OCI-LY1 (cell line): ENCODE data around the gene SYAP1.
"Not testable (repeated sequence)": the region's sequence is repeated elsewhere in the genome, so short reads cannot be mapped to it uniquely, and the experiment has no call there.

Experiments
- H2AFZ ChIP-seq: fragments of 200-600 bp; sonication (generic), shearing (Covaris generic); 2 replicates; pipeline ENCODE4 v1.6.0; 2014; ENCODE audit warnings: antibody characterized with exemption, mild to moderate bottlenecking, low read length
- H3F3A ChIP-seq: fragments of 200-600 bp; sonication (generic), shearing (Covaris generic); 2 replicates; pipeline ENCODE4 v1.6.0; 2014; ENCODE audit warnings: mild to moderate bottlenecking, antibody characterized with exemption, low read length, moderate library complexity; ENCODE audit not compliant: insufficient read depth
- H3K27ac ChIP-seq: fragments of 200-600 bp; sonication (generic); 2 replicates; pipeline ENCODE4 v1.5.1; 2014; ENCODE audit warnings: low read length, mixed run types, mild to moderate bottlenecking, low read depth; ENCODE audit not compliant: poor library complexity, severe bottlenecking
- H3K27me3 ChIP-seq: fragments of 200-600 bp; sonication (generic); 2 replicates; pipeline ENCODE4 v1.6.0; 2014; ENCODE audit warnings: antibody characterized with exemption, mild to moderate bottlenecking, low read length, moderate library complexity; ENCODE audit not compliant: insufficient read depth
- H3K36me3 ChIP-seq: fragments of 200-600 bp; sonication (generic); 2 replicates; pipeline ENCODE4 v1.6.1; 2014; ENCODE audit warnings: mild to moderate bottlenecking, antibody characterized with exemption, low read length, moderate library complexity, mixed read lengths; ENCODE audit not compliant: insufficient read depth
- H3K4me1 ChIP-seq: fragments of 200-600 bp; sonication (generic); 2 replicates; pipeline ENCODE4 v1.5.1; 2014; ENCODE audit warnings: mild to moderate bottlenecking, low read length, moderate library complexity; ENCODE audit not compliant: insufficient read depth, severe bottlenecking
- H3K4me2 ChIP-seq: fragments of 200-600 bp; sonication (generic), shearing (Covaris generic); 2 replicates; pipeline ENCODE4 v1.6.1; 2014; ENCODE audit warnings: low read length
- H3K4me3 ChIP-seq: fragments of 200-600 bp; sonication (generic); 2 replicates; pipeline ENCODE4 v1.5.1; 2014; ENCODE audit warnings: low read length, low read depth, mild to moderate bottlenecking, mixed read lengths; ENCODE audit not compliant: poor library complexity, severe bottlenecking
- H3K79me2 ChIP-seq: fragments of 200-600 bp; shearing (Covaris generic); 2 replicates; pipeline ENCODE4 v1.6.1; 2016; ENCODE audit warnings: mixed run types, low read length, mixed read lengths; ENCODE audit not compliant: insufficient read depth
- H3K9ac ChIP-seq: fragments of 200-600 bp; sonication (generic), shearing (Covaris generic); 2 replicates; pipeline ENCODE4 v1.6.1; 2014; ENCODE audit warnings: mild to moderate bottlenecking, low read length, mixed read lengths
- H3K9me2 ChIP-seq: fragments of 200-600 bp; sonication (generic), shearing (Covaris generic); 2 replicates; pipeline ENCODE4 v1.6.1; 2014; ENCODE audit warnings: low read depth, mild to moderate bottlenecking, low read length, mixed read lengths
- H3K9me3 ChIP-seq: fragments of 200-600 bp; shearing (Covaris generic); 2 replicates; pipeline ENCODE4 v1.6.1; 2014; ENCODE audit warnings: low read length, mixed read lengths
- H4K20me1 ChIP-seq: fragments of 200-600 bp; sonication (generic), shearing (Covaris generic); 2 replicates; pipeline ENCODE4 v1.6.0; 2016; ENCODE audit warnings: mild to moderate bottlenecking, low read length; ENCODE audit not compliant: insufficient read depth
- CTCF ChIP-seq: fragments of 200-600 bp; sonication (generic), shearing (Covaris generic); IDR thresholded peaks from 2 replicates; pipeline ENCODE4 v1.5.1; 2017; ENCODE audit warnings: mild to moderate bottlenecking, antibody characterized with exemption, low read length, moderate library complexity, mixed read lengths
- EZH2 ChIP-seq: fragments of 200-600 bp; sonication (generic), shearing (Covaris generic); IDR thresholded peaks from 2 replicates; pipeline ENCODE4 v1.8.0; 2017; ENCODE audit warnings: borderline replicate concordance, mixed run types, mild to moderate bottlenecking, antibody characterized with exemption, low read length, moderate library complexity, mixed read lengths

SYAP1 gene

GRCh38 chrX:16754019-16754418 lies 34.6 kb downstream of the SYAP1 start:
- H3K27me3 ChIP-seq, result no peaks in the 10 kb centered on the region
- no peaks in the 10 kb centered on the region for H3K9me3 ChIP-seq
- no peaks in the 10 kb centered on the region for H3K9me2 ChIP-seq
- no peak overlapping the region for H3K9ac ChIP-seq
- peaks cover 48% of the 10 kb centered on the region for H3K36me3 ChIP-seq
- H2AFZ ChIP-seq, result no peak overlapping the region
- no peaks in the 10 kb centered on the region for H3K4me1 ChIP-seq
- H3K4me3 ChIP-seq, result no peak overlapping the region
- H3K79me2 ChIP-seq, result no peaks in the 10 kb centered on the region
- no peak overlapping the region for H3K4me2 ChIP-seq
- H4K20me1 ChIP-seq, result no peaks in the 10 kb centered on the region
- no peak for TF ChIP-seq CTCF
- TF ChIP-seq EZH2, result no peak
- no peak overlapping the region for H3K27ac ChIP-seq
- no peaks in the 10 kb centered on the region for H3F3A ChIP-seq

- H3K27ac ChIP-seq, result no peak overlapping the region
- no peaks in the 10 kb centered on the region for H3F3A ChIP-seq
- H3K9me3 ChIP-seq, result no peaks in the 10 kb centered on the region
- no peaks in the 10 kb centered on the region for H3K9me2 ChIP-seq
- no peak overlapping the region for H3K4me2 ChIP-seq
- no peak for TF ChIP-seq EZH2
- peaks cover 42% of the 10 kb centered on the region for H3K36me3 ChIP-seq
- no peak overlapping the region for H3K4me3 ChIP-seq
- no peaks in the 10 kb centered on the region for H3K27me3 ChIP-seq
- H2AFZ ChIP-seq, result no peak overlapping the region
- H4K20me1 ChIP-seq, result no peaks in the 10 kb centered on the region
- H3K79me2 ChIP-seq, result no peaks in the 10 kb centered on the region
- H3K4me1 ChIP-seq, result no peaks in the 10 kb centered on the region
- H3K9ac ChIP-seq, result no peak overlapping the region
Measured at GRCh38 chrX:16756724-16757123, 37.3 kb downstream of the SYAP1 start.

- H3K4me1 ChIP-seq, H3K4me2 ChIP-seq, H3K79me2 ChIP-seq, H3K27ac ChIP-seq, H3K9ac ChIP-seq, H4K20me1 ChIP-seq, H2AFZ ChIP-seq, H3F3A ChIP-seq, H3K9me3 ChIP-seq, H3K4me3 ChIP-seq, H3K27me3 ChIP-seq, H3K9me2 ChIP-seq: not testable (repeated sequence)
- H3K36me3 ChIP-seq, result peaks cover 17% of the 10 kb centered on the region
Measured at GRCh38 chrX:16761500-16761899, 42.1 kb downstream of the SYAP1 start.

DNA sequence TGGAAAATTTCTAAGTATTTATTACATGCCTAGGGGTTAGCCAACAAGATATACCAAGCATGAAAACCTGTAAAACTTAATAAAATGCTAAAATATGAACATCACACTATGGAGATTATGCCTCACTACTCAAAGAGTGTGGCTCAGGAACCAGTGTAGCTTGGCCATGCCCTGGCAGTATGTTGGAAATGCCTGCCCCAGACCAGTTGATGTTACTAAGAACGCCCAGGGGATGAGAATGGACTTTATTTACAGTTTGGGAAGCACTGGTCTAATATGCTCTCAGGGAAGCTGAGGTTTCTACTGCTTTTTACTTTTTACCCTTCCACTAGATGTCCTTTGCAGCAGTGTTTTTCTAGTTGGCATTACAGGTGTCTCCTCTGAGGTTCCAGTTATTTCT lies 43.2 kb downstream of the SYAP1 start:
- Histone ChIP-seq H3K4me2 (no peak overlapping the region), H3K27me3 (no peaks in the 10 kb centered on the region), H3K79me2 (no peaks in the 10 kb centered on the region), H4K20me1 (no peaks in the 10 kb centered on the region), H3K27ac (no peak overlapping the region), H3K4me3 (no peak overlapping the region), H3K4me1 (no peaks in the 10 kb centered on the region), H3K9me2 (no peaks in the 10 kb centered on the region), H3K9me3 (no peaks in the 10 kb centered on the region), H3K9ac (no peak overlapping the region), H3F3A (no peaks in the 10 kb centered on the region), H3K36me3 (peaks cover 10% of the 10 kb centered on the region; the same call in 1 of the 2 replicates), H2AFZ (no peak overlapping the region)
- no peak for TF ChIP-seq CTCF
- TF ChIP-seq EZH2, result no peak
